Measurements from ENCODE around the gene TRIP10. TPM values are rescaled to one million over a fixed set of nuclear protein-coding genes. Genes with fewer than 3 reads are reported as not detected.

The TRIP10 gene
- total and polyA plus RNA-seq, 2 of the 8 experiments (the other 6 are each of a cell fraction or from before 2014, with no cell fraction given) = 27.8 to 69.5 TPM

GRCh38 chr19:6693681-6694080 is 45.8 kb upstream of the TRIP10 start:
- no peak for DNase-seq (ENCODE audit: low read depth in 1 of 2, low spot score in 2 of 2)
- no peak overlapping the region for H2BK120ac ChIP-seq (replicated peaks; ENCODE audit: low read depth, low read length)
- TF ChIP-seq KDM1A (IDR thresholded peaks at IDR 0.05; ENCODE audit: borderline replicate concordance, low read length) (no peak), KDM4A (IDR thresholded peaks at IDR 0.05; ENCODE audit: low read depth, low read length, severe bottlenecking) (no peak), ATF2 (IDR thresholded peaks at IDR 0.05; ENCODE audit: low read length) (no peak), CEBPB (IDR thresholded peaks at IDR 0.05; ENCODE audit: low read depth, low read length) (no peak), KDM5A (IDR thresholded peaks at IDR 0.05; ENCODE audit: low read length) (no peak), SIX5 (IDR thresholded peaks at IDR 0.05; ENCODE audit: low read depth, low read length) (no peak), ATF3 (IDR thresholded peaks at IDR 0.05; ENCODE audit: insufficient read depth, low read depth, low read length) (no peak), BCL11A (IDR thresholded peaks at IDR 0.05; ENCODE audit: low read depth in 2 of 2, low read length in 2 of 2) (no peak), USF2 (IDR thresholded peaks at IDR 0.05; ENCODE audit: low read length) (no peak)

More at GRCh38 chr19:6693681-6694080, 45.8 kb upstream of the TRIP10 start:
- Histone ChIP-seq H4K8ac (ENCODE audit: extremely low read depth, insufficient read depth, low read length) (no peak overlapping the region), H4K20me1 (replicated peaks in 1 of 2; ENCODE audit: control insufficient read depth in 1 of 2, insufficient read depth in 2 of 2, low read length in 2 of 2) (no peaks in the 10 kb centered on the region), H3K4ac (replicated peaks; ENCODE audit: insufficient read length, low read depth, low read length) (no peak overlapping the region), H2BK12ac (ENCODE audit: low read depth, low read length) (no peak overlapping the region), H4K91ac (replicated peaks; ENCODE audit: insufficient read length, low read length) (no peak overlapping the region), H2BK20ac (ENCODE audit: low read length) (no peak overlapping the region), H3K36me3 (ENCODE audit: control insufficient read depth in 2 of 4, insufficient read depth in 4 of 4, low read length in 3 of 4) (no peaks in the 10 kb centered on the region), H4K5ac (ENCODE audit: insufficient read length, low read depth, low read length) (no peak overlapping the region), H3K18ac (ENCODE audit: extremely low read depth, low read length) (no peak overlapping the region), H3K27ac (ENCODE audit: low read depth, low read length) (no peak overlapping the region), H3K4me1 (replicated peaks in 1 of 4; ENCODE audit: control insufficient read depth in 3 of 4, insufficient read depth in 4 of 4, low read length in 3 of 4) (no peaks in the 10 kb centered on the region), H3K9me3 (ENCODE audit: insufficient read depth in 2 of 2, low read depth in 1 of 2, low read length in 1 of 2) (no peaks in the 10 kb centered on the region), H3K14ac (ENCODE audit: insufficient read length) (no peak overlapping the region), H3K79me1 (ENCODE audit: low read depth, low read length) (no peaks in the 10 kb centered on the region), H3K56ac (replicated peaks; ENCODE audit: insufficient read length, low read depth, low read length) (no peak overlapping the region), H3K4me3 (ENCODE audit: extremely low read depth in 1 of 4, insufficient read depth in 2 of 4, low read depth in 3 of 4, low read length in 4 of 4) (no peak overlapping the region), H3K4me2 (ENCODE audit: insufficient read depth in 1 of 2, low read depth in 2 of 2, low read length in 2 of 2) (no peak overlapping the region), H2AK5ac (ENCODE audit: low read depth, low read length) (no peak overlapping the region), H3K27me3 (replicated peaks in 1 of 4; ENCODE audit: control insufficient read depth in 3 of 4, extremely low read depth in 1 of 4, insufficient read depth in 3 of 4, low read length in 3 of 4) (no peaks in the 10 kb centered on the region), H2BK15ac (ENCODE audit: low read length) (no peak overlapping the region), H3K9ac (replicated peaks in 1 of 4; ENCODE audit: extremely low read depth in 1 of 4, low read depth in 3 of 4, low read length in 3 of 4) (no peak overlapping the region), H3K79me2 (ENCODE audit: control insufficient read depth in 1 of 2, insufficient read depth in 2 of 2, low read length in 2 of 2) (no peaks in the 10 kb centered on the region), H2BK5ac (ENCODE audit: low read depth, low read length) (no peak overlapping the region), H3K23ac (ENCODE audit: insufficient read length) (no peak overlapping the region), H2AFZ (ENCODE audit: low read length) (no peak overlapping the region), H3K23me2 (ENCODE audit: low read depth, low read length) (no peaks in the 10 kb centered on the region)
- ChIA-PET POLR2A (ENCODE audit: partially characterized antibody) (no interaction called here), CTCF (ENCODE audit: partially characterized antibody) (no interaction called here)
- no peak for FAIRE-seq
- WGBS, 2 experiments (ENCODE audit: extremely low coverage in 1 of 2, insufficient coverage in 1 of 2, insufficient read length in 1 of 2, insufficient replicate concordance in 2 of 2, low coverage in 1 of 2, low lambda C conversion rate in 2 of 2, missing lambda C conversion rate in 1 of 2) = 77% methylated on average over 3 of the region's 7 CpGs; no CpG with 5 or more reads in 1 of the 2 experiments
